Chondrocyte (in vitro differentiated cells): ENCODE results near the gene NT5DC3. TPM values are rescaled to one million over a fixed set of nuclear protein-coding genes. Genes with fewer than 3 reads are reported as not detected.
"Not testable (repeated sequence)": the region's sequence is repeated elsewhere in the genome, so short reads cannot be mapped to it uniquely, and the experiment has no call there.

ENCODE experiments used
- DNase-seq: peaks from one replicate; pipeline ENCODE4 v3.0.0; 2021; ENCODE audit warnings: mixed read lengths, low spot score
- H3K27ac Mint-ChIP-seq: one replicate; pipeline ENCODE4 v1.8.0; 2021; ENCODE audit warnings: mild to moderate bottlenecking, moderate library complexity, mixed read lengths; ENCODE audit not compliant: unreplicated experiment
- H3K27me3 Mint-ChIP-seq: 2 replicates; pipeline ENCODE4 v1.8.0; 2021; ENCODE audit warnings: low read depth, mixed read lengths
- H3K36me3 Mint-ChIP-seq: 2 replicates; pipeline ENCODE4 v1.8.0; 2021; ENCODE audit warnings: low read depth, mixed read lengths
- H3K4me1 Mint-ChIP-seq: 2 replicates; pipeline ENCODE4 v1.8.0; 2021; ENCODE audit warnings: low read depth, mild to moderate bottlenecking, mixed read lengths
- H3K4me3 Mint-ChIP-seq: one replicate; pipeline ENCODE4 v1.8.0; 2021; ENCODE audit warnings: mild to moderate bottlenecking, moderate library complexity, mixed read lengths; ENCODE audit not compliant: unreplicated experiment
- H3K9me3 Mint-ChIP-seq: 2 replicates; pipeline ENCODE4 v1.8.0; 2021; ENCODE audit warnings: low read depth, mixed read lengths
- CTCF ChIP-seq: fragments of 200-600 bp; sonication (generic); IDR thresholded peaks from 2 replicates; pipeline ENCODE4 v1.5.0; 2021; ENCODE audit warnings: antibody characterized with exemption, mild to moderate bottlenecking, moderate library complexity
- total RNA-seq: library from RNA; stranded (reverse); gene quantifications from 3 replicates; pipeline ENCODE4 v1.2.1, GENCODE V29; 2021

The NT5DC3 gene
- total RNA-seq, 1 donor from 2014 or later = 26.2 TPM

- no peak for DNase-seq
- no peaks in the 10 kb centered on the region for H3K27me3 Mint-ChIP-seq
- H3K9me3 Mint-ChIP-seq = no peaks in the 10 kb centered on the region
- peaks cover 58% of the 10 kb centered on the region for H3K4me1 Mint-ChIP-seq
- H3K36me3 Mint-ChIP-seq = peaks cover 3% of the 10 kb centered on the region
- TF ChIP-seq CTCF = no peak
- peak overlapping the region; percentile 72 for H3K27ac Mint-ChIP-seq
- peak overlapping the region; percentile 87 for H3K4me3 Mint-ChIP-seq
Measured at GRCh38 chr12:103840462-103840875, 565 bp downstream of the NT5DC3 start.

- no peaks in the 10 kb centered on the region for H3K27me3 Mint-ChIP-seq
- peak overlapping the region; percentile 87 for H3K4me3 Mint-ChIP-seq
- no peak for TF ChIP-seq CTCF
- peak overlapping the region; percentile 72 for H3K27ac Mint-ChIP-seq
- no peaks in the 10 kb centered on the region for H3K9me3 Mint-ChIP-seq
- DNase-seq = no peak
- H3K36me3 Mint-ChIP-seq = peaks cover 3% of the 10 kb centered on the region
- H3K4me1 Mint-ChIP-seq = peaks cover 65% of the 10 kb centered on the region
Measured at GRCh38 chr12:103839609-103840461, 1.2 kb downstream of the NT5DC3 start.

- no peak for DNase-seq
- no peaks in the 10 kb centered on the region for H3K9me3 Mint-ChIP-seq
- H3K4me3 Mint-ChIP-seq = peak overlapping the region; percentile 87
- TF ChIP-seq CTCF = no peak
- peaks cover 71% of the 10 kb centered on the region for H3K4me1 Mint-ChIP-seq
- peaks cover 3% of the 10 kb centered on the region for H3K36me3 Mint-ChIP-seq
- H3K27me3 Mint-ChIP-seq = no peaks in the 10 kb centered on the region
- peak overlapping the region; percentile 68 for H3K27ac Mint-ChIP-seq
Measured at GRCh38 chr12:103839103-103839502, 1.9 kb downstream of the NT5DC3 start.

GRCh38 chr12:103838254-103838914 is 2.6 kb downstream of the NT5DC3 start:
- Mint-ChIP-seq H3K27me3 (no peaks in the 10 kb centered on the region), H3K4me3 (peak overlapping the region; percentile 87), H3K27ac (peak overlapping the region; percentile 68), H3K4me1 (peaks cover 76% of the 10 kb centered on the region), H3K36me3 (peaks cover 3% of the 10 kb centered on the region), H3K9me3 (no peaks in the 10 kb centered on the region)
- no peak for DNase-seq
- no peak for TF ChIP-seq CTCF

GRCh38 chr12:103836345-103836744 is 4.7 kb downstream of the NT5DC3 start:
- peaks cover 3% of the 10 kb centered on the region for H3K36me3 Mint-ChIP-seq
- no peak overlapping the region for H3K4me3 Mint-ChIP-seq
- TF ChIP-seq CTCF = no peak
- H3K4me1 Mint-ChIP-seq = peaks cover 84% of the 10 kb centered on the region
- H3K27ac Mint-ChIP-seq = peak overlapping the region; percentile 58
- no peak for DNase-seq
- no peaks in the 10 kb centered on the region for H3K27me3 Mint-ChIP-seq
- no peaks in the 10 kb centered on the region for H3K9me3 Mint-ChIP-seq

GRCh38 chr12:103835747-103836335 is 5.2 kb downstream of the NT5DC3 start:
- H3K9me3 Mint-ChIP-seq, DNase-seq, H3K27me3 Mint-ChIP-seq, H3K4me3 Mint-ChIP-seq, H3K36me3 Mint-ChIP-seq: not testable (repeated sequence)
- Mint-ChIP-seq H3K27ac (peak overlapping the region; percentile 20), H3K4me1 (peaks cover 89% of the 10 kb centered on the region)
